Endometrial microvascular endothelial cells (primary cell): ENCODE data around the gene ITGA2B. TPM values are rescaled to one million over a fixed set of nuclear protein-coding genes. Genes with fewer than 3 reads are reported as not detected.

Experiments
- in situ Hi-C: cut with HindIII; loops from 2 replicates; pipeline ENCODE4 v1.10.0; 2017; ENCODE audit warnings: low sequenced_read_pairs, low pct_unique_long_range_greater_than_20kb; ENCODE audit errors: inconsistent ontology term
- total RNA-seq: library from RNA; depleted of rRNA; stranded (reverse); fragments of >200 nt; gene quantifications from one replicate; pipeline ENCODE4 v1.2.3, GENCODE V29; 2015; ENCODE audit errors: inconsistent ontology term

ITGA2B gene
- 0.46 TPM for total RNA-seq

DNA sequence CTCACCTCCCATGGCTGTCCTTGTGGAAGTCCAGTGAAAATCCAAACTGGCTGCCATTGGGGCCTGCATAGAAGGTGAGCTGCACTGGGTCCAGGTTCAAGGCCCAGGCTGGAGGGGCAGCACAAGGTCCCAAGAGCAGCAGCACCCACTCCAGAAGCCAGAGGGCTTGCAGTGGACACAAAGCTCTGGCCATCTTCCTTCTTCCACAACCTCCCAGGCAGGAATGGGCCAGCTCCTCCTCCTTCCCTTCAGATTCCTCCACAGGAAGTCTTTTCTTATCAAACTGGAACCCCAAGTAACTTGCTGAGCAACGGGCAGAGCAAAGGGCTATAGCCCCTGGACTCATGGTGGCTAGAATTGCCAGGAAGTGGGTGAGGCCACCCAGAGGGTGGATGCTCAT lies at the start of gene ITGA2B:
Gene ITGA2B, minus strand, starts transcription at position 369 of the 400 bp plus-strand sequence. Its CDS starts 176 bp downstream, at position 193.
- in situ Hi-C loops: no loop called here

DNA sequence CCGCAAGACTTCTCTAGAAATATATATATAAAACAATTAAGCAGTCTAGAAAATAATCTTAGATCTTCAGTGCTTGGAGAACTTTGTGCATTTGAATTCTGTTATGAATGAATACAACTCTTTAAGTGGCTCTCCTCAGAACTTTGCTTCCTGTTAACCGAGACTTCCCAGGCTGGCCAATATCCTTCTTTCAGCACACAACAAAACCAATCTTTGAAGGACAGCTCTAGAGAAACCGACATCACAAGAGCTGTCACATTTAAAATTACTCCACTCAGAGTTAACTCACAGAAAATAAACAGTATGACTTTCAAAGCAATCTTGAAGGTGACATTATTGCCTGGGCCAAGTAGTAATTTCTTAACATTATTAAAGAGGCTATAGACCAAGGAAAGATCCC lies 49.7 kb upstream of the ITGA2B start:
- in situ Hi-C loops: no loop called here

DNA sequence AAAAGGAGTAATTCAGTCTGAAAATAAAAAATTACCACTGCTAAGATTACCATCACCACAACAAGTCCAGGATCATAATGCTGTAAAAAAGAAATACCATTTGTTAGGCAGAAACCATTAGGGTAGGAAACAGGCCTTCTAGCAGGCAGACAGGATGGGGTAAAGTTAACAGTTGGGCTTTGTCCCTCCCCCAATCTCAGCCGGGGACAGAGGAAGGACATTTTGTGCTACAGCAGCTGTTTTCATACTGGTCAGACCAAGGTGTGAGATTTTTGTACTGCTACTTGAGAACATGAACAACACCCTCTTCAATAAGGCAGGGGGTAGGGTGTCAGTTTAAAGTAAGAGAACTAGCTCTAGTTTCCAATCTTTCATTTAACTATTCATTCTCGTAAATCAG lies 49.2 kb upstream of the ITGA2B start:
- in situ Hi-C loops: no loop called here

DNA sequence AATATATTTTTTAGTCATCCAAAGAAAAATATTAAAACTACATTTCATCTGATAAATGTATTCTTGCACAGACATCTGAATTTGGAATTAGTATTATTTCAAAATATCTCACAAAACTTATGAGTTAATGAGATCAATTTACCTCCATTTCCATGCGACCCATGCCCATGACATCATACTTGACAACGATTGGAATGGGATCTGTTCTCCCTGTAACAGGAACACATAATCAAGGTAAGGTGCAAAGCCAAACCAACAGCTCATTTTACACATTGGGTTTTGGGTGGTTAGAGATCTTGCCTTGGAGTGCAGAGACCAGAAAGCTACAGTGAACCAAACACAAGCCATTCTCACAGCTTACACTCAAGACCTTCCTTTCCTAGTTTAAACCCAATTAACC lies 46.9 kb upstream of the ITGA2B start:
- in situ Hi-C loops: no loop called here

DNA sequence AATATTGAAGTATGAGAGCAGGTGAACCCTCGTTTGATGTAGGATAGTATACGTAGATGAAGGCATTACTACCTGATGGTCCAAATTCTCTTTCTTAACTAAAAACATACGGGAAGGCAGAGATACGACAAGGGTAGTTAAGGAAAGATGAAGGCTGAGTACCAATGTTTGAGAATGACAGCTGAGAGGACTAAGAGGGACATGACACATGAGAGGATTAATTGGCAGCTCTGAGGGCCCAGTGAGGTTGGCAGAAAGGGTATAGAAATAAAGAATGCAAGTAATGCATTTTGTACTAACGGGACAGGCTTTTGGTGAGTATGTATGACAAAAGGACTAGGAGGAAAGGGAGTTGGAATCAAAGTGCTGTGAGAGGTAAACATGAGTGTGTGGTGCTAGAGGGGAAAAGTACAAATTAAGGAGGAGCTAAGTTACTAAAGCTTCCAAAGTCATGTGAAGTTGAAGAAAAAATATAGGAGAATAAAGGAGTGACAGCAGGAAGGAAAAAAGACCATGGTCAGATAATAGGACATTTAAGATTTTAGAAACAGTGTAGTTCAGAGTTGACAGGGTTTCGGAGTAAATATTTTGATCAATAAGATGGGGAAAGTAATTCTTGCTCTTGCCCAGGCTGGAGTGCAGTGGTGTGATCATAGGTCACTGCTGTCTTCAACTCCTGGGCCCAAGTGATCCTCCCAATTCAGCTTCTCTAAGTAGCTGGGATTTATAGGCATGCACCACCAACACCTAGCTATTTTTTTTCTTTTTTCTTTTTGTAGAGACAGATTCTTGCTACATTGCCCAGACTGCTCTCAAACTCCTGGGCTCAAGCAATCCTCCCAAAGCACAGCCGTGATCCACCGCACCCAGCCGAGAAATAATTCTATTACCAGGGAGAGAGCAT lies 43.1 kb upstream of the ITGA2B start:
- in situ Hi-C loops: no loop called here

DNA sequence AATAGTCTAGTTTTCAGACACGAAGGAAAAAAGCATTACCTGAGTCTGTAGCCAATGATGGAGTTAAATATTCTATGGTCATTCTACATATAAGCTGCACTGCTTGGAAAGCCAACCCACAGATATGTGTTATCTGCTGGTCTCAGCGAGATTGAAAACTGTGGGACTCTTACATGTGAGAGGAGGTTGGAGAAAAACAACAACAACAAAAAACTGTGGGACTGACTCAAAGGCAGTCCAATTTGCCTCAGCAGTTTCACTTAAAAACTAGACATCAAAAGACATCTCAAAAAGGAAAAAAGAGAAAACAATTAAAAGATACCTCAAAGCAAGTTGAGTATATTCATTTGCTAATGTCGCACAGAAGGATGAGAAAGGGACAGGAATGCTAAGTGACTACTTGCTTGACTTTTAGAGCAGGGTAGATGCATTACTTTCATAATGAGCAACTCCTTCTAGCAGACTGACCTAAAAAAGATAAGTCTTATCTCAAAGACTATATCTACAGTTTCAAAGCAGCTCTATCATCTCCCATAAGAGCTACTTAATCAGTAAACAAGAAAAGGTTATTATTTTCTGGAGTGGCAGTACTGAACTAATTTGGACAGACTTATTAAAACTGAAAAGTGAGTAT lies 35.5 kb upstream of the ITGA2B start:
- in situ Hi-C loops: no loop called here

DNA sequence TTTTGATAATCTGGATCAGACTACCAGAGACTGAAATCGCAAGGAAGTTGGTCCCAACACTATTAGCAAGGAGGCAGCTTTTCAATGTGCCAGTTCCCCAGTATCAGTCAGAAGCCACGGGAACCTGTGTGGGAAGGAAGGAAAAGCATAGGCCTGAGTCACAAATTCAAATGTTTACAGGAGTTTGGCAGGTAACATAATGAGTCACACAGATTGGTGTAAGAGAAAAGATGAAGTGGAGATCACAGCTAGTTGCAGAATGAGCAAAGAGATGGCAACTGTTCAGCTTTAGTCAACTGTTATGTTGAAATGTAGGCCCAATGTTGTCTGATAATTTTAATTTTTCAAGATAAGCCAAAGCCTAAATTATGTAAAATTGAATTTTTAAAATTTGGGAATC lies 28.1 kb upstream of the ITGA2B start:
- in situ Hi-C loops: no loop called here

DNA sequence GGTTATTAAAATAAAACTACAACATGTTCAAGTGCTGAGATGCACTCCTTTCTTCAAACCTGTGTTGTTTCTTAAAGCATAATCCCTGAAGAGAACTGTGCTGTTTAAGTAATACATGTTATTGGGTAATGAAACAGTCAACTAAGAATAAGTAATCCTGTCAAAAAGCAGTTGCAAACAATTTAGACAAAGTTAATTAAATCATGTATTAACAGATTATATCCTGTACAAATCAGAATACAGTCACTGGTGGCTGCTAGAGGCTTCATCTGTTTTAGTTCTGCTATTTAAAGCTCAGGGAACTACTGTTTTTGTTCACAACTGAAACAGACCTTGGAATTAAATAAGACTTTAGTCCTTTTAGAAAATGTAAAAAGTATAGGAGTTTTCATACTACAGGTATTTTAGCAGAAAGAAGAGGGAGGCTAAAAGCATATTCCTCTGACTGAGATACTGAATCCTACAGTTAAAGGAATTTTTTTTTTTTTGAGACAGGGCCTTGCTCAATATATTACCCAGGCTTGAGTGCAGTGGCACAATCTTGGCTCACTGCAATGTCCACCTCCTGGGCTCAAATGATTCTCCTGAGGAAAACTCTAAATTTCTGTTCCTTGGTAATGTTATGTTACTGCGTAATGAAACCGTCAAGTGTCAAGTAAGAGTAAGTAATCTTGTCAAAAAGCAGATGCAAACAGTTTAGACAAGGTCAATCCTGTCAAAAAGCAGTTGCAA lies 27.3 kb upstream of the ITGA2B start:
- in situ Hi-C loops: no loop called here

DNA sequence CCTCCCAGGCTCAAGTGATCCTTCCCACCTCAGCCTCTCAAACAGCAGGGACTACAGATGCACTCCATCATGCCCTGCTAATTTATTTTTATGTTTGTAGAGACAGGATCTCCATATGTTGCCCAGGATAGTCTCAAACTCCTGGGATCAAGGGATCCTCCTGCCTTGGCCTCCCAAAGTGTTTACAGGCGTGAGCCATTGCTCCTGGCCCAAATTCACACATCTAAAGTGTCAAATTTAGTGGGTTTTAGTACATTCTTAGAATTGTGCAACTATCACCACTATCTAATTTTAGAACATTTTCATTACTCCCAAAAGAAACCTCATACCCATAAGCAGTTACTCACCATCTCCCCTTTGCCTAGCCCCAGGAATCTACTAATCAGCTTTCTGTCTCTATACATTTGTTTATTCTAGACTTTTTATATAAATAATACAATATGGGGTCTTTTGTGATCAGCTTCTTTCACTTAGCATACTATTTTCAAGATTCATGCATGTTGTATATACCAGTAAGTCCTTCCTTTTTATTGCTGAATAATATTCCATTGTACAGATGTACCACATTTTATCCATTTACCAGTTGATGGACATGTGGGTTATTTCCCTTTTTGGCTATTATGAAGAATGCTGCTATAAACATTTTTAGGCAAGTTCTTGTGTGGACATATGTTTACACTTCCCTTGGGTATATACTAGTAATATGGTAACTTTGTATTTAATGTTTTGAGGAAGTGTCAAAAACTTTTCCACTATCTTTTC lies 25.1 kb upstream of the ITGA2B start:
- in situ Hi-C loops: no loop called here

DNA sequence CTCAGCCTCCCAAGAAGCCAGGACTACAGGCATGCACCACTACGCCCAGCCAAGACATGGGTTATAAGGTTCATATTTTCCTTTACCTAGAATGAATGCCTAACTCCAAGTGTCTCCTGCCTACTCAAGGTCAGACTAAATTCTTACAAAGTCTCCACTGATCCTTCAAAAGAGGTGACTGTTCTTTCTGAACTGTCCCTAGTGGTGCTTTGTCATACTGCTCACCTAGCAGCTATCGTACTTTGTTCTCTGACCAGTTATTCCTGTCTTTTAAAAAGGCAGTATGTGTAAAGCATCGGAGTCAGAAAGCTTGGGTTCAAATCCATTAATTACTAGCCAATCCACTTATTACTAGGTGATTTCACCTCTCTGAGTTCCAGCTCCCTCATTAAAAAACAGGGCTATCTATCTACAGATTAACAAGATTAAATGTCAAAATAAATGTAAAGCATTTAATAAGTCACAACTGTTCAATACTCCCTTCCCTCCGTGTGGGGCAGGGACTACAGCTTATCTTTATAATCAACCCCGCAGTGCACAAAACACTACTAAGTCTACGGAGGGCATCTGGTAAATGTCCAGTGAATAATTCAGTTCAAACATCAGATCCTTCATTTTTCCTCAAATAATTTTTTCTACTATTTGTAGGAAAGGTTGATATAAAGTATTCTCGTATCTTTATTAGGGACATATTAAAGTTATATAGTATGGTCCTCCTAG lies 20.0 kb upstream of the ITGA2B start:
- in situ Hi-C loops: no loop called here

DNA sequence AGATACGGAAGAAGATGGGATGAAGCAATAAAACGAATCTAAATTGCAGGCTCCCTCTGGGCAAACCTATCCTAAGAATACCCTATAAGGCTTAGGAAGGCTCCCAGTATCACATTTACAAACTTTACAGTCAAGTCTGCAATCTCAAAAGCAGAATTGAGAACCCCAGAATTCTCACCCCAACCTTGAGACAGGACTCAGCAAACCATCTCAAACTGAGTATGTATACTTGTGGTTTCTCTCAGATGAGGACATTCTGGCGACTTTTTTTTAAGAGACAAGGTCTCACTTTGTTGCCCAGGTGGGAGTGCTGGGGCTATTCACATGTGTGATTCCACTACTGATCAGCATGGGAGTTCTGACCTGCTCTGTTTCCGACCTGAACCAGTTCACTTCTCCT lies 19.3 kb upstream of the ITGA2B start:
- in situ Hi-C loops: no loop called here

DNA sequence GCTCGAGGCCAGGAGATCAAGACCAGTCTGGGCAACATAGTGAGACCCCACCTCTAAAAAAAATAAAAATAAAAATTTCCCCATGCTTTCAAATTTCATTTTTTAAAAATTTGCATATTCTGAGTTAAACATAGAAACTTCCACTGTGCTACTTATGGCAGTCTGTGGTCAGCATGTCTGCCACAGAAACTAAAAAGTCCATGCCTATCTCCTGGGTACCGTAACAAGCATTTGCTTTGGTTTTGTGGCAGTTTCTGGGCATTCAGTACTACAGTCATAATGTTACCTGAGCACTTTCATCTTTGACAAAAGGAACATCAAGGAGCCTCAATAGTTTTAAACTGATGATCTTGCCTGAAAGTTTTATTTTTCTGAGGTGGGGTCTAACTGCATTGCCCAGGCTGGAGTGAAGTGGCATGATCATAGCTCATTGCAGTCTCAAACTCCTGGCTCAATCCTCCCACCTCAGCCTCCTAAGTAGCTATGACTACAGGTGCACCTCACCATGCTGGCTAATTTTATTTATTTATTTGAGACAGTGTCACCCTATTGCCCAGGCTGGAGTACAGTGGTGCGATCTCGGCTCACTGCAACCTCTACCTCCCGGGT lies 13.2 kb upstream of the ITGA2B start:
- in situ Hi-C loops: no loop called here

DNA sequence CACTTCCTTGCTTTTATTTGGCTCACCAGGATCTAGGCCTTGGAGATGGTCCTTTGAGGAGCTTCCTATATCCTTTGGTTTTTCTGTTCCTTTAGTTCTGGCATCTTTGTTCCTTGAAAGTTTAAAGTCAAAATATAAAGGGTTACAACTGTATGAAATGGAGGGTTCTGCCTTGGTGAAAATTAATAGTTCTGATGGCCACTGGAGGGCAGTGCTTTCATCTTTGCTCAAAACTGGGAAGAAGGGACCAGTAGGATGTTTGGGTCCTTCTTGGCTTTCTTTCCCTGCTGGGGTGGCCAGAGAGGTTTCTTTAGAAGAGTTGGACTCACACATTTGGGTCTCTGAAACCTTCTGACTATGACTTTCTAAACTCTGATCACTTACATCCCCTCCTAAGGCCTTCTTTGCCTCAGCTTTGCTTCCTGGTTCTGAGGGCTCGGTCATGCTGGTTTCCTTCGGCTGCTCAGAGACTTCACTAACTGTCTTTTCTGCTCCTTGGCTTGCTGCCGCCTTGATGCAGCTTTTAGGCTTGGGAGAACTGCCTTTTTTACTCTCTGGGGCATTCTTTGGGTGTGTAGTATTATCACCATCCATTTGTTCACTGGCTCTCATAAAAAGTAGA lies 10.9 kb upstream of the ITGA2B start:
- in situ Hi-C loops: no loop called here

DNA sequence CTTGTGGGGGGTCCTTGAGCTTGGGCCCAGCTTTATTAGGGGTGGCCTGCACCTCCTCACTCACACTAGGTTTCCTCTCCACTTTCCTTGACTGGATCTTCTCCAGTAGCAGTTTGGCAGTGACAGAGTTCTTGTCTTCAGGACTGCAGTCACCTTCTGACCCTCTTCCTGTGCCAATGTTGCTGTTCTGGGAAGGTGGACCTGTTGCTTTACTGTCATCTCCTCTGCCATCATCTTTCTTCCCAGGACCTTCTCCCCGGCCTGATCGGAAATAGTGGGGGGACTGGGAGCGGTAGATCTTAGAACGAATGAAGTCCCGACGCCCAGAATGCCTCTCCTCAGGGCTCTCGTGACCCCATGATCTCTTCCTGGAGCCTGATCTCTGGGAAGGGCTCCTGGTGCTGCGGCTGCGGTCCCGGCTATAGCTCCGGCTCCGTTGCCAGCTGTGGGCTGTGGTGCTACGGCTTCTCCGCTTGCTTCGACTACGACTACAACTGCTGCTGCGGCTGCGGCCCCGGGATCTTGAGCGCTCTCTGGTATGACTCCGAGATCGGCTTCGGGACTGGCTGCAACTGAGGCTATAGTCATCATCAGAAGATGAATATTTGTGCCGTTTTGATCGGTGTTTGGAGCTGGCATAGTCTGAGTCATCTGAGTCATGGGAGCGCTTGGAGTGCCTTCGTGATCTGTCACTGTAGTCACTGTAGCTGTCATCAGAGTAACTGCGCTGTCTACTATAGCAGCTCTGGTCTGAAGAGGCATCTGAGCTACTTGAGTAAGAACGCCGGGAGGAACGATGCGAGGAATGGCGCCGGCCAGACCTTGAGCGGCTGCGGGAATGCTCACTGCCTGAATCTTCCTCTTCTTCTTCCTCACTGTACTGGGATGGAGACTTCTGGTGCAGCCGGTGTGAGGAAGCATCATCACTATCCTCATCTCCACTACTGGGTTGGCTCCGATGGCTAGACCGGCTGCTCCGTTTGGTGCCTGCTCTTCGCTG lies 9.5 kb upstream of the ITGA2B start:
- in situ Hi-C loops: no loop called here

DNA sequence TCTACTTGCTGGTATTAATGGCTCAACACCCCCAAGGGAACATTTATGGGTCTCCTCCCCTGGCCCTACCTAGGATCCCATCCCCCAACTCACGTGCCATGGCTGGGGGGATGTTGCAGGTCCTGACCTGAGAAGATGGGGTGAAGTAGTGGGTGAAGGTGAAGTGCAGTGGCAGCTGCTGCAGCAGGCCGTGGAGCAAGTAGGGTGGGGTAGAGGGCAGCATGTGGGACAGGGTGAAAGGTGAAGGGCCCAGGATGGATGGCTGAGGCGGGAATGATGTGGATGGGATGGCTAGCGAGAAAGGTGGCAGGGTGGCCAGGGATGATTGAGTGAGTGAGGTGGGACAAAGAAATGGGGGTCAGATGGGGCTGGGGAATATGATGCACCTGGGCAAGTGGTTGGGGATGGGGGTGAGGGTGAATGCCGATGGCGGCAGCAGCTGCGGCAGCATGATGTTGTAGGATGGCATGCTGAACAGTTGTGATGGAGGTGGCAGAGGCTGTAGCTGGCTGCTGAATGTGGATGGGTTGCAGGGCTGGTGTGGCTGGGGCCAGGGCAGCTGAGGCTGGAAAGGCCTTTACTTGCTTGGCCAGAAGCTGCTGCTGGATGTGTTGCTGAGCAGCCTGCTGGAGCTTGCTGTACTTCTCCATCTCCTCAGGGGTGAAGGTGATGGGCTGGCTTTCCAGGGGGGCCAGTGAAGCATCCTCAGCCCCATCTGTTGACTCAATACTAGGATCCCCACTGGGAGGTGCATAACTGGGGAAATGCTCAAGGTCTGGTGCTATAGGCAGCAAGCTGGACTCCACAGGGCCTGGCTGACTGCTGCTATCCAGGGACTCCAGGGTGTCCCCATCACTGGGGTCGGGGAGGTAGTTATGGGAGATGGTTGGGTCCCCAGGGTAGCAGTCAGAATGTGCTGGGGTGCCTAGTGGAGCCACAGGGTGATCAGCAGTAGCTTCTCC lies 8.3 kb upstream of the ITGA2B start:
- in situ Hi-C loops: no loop called here
